Activated CD8-positive, alpha-beta memory T cell treated with anti-CD3 and anti-CD28 coated beads for 24 hours (primary cell): Measurements from ENCODE around the gene KLF5.

ENCODE experiments used
- DNase-seq: peaks from one replicate; pipeline ENCODE4 v3.0.0-alpha.2; 2020

The KLF5 gene

GRCh38 chr13:73060251-73061160 is 1.7 kb downstream of the KLF5 start:
- no peak for DNase-seq

GRCh38 chr13:73061473-73061872 is 2.7 kb downstream of the KLF5 start:
- DNase-seq: no peak

DNA sequence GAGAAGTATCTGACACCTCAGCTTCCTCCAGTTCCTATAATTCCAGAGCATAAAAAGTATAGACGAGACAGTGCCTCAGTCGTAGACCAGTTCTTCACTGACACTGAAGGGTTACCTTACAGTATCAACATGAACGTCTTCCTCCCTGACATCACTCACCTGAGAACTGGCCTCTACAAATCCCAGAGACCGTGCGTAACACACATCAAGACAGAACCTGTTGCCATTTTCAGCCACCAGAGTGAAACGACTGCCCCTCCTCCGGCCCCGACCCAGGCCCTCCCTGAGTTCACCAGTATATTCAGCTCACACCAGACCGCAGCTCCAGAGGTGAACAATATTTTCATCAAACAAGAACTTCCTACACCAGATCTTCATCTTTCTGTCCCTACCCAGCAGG is 3.1 kb downstream of the KLF5 start:
- no peak for DNase-seq

GRCh38 chr13:73062468-73062867 is 3.7 kb downstream of the KLF5 start:
- DNase-seq: no peak

DNA sequence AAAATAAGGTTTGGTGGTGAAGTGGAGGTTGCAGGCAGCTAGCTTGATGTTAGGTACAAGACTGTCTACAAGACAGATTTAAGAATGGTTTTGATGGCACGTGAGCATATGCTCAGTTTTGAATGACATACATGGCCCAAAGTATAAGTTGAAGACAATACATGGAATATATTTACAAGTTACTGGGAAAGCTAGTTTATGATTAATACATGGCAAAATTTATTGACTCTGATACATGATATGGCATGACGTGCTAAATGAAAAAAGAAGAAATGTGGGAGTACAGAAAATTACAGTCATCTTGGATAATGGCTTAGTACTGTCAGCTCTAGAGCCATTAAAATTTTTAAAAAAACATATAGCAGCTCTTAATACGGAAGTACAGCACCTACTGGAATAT is 4.4 kb downstream of the KLF5 start:
- DNase-seq: no peak

GRCh38 chr13:73065036-73065435 is 6.2 kb downstream of the KLF5 start:
- DNase-seq: no peak

DNA sequence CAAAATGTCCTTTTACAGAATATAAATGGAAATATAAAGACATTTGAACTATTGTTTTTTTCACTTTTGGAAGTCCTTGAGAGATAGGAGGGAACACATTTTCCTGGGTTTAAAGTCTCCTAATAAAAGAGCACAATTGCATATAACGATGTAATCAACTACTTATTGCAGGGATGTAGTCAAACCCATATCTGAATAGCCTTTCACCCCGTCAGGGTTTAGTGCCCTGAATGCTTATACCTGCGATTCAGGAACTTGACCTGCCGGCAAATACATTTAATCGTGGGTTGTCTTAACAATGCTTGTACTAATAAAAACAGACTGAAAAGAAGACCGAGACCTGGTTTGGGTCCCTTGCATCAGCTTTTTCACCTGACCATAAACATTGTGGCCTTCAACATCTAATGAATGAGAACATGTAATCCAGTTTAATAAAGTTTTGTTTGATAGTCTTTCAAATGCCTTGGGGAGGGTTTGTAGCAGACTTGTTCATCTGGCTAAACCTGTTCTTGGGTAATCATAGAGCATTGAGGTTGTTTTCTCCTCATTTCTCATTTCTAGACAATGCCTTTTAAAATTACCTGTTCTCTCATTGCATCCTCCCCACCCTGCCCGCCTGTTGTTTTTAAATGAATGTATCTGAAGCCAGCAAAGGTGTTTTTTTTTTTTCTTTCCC is 7.0 kb downstream of the KLF5 start:
- no peak for DNase-seq

DNA sequence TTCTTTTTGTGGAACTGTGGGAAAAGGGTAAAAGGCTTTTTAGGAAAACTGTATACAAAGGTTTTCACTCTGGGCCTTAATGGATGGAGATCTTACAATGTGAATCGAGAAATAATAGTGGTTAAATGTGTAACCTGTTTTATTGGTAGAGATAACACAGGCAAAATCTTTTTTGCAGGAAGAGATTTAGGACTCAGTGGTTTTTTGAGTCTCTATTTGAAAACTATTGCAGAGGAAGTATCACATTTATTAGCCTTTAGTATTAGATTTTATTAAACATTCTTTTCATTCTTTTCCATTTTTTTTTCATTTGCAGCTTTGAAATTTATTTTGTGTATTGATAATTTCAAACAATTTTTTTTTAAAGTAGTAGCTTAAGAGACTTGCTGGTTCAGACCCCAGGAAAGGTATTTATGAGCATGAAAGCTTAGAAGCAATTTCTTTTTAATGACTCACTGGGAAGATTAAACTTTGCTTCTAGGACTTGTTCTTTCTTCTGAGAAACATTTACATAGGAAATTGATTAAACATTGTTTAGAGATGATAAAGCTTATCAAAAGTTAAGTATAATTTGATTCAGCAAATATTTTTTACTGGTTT is 10.5 kb downstream of the KLF5 start:
- DNase-seq: no peak

DNA sequence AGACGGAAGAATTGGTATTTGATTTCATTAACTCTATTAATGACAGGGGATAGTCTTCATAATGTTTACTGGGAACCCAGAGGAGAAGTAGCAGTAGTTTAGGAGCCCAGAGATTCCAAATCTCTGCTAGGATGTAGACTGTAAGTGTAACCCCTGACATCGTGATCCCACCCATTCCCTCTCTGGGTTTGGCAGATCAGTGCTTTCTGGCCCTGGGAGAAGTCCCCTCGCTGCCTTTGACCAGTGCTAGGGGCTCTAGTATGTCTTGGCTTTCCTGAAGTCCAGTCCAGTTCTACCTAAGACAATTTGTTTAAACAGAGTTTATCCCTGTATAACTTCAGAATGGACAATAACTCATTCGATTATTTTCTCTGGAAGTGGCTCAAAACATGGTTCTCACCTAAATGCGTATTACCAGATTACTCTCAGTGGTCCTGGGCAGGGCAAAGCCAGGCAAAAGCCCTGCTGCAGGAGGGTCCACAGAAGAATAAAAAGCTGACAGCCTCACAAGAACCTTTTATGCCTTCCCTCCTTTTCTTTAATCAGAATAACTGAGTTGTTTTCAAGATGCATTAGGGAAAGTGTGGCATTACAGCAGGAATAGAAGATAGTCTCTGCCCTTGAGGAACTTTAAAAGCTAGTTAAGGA is 11.8 kb downstream of the KLF5 start:
- no peak for DNase-seq

- DNase-seq: no peak
Observed at GRCh38 chr13:73072239-73072900, 13.6 kb downstream of the KLF5 start.

- DNase-seq: no peak
Observed at GRCh38 chr13:73073050-73073449, 14.2 kb downstream of the KLF5 start.

DNA sequence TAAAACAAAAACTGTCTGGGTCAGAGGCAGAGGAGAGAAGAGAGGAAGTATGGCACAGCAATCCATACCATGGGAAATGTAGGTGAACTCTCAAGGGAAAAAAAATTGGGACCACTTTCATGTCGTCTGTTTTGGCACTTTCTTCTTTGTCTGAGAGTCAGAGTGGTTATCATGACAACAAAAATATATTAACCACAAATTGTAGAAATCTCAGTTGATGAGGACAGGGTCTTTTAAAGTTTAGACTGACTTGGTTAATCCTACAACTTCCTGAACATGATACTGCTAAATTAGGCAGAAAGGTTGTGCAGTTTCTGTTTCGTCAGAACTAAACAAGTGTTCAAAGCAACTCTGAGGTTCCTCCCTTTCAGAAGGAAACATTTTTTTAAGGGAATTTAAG is 15.2 kb downstream of the KLF5 start:
- no peak for DNase-seq

DNA sequence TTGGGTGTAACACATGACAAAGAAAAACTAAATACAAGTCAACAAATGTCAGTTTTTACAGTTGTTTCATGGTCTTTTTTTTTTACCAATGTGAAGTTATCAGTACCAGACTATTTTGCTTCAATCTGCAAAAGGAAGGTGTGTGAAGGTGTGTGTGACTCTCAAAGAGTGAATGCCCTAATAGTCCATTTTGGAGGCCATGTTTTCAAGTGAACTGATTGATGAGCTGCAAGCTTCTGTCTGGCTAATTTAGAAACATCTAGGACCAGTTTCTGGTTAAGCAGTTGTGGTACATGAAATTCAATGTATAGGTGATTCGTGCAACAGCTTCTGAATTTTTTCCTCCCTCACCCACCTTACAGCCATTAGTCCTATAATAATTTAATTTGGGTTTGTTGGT is 16.1 kb downstream of the KLF5 start:
- DNase-seq: no peak

- DNase-seq: no peak
Observed at GRCh38 chr13:73075546-73075945, 16.7 kb downstream of the KLF5 start.

DNA sequence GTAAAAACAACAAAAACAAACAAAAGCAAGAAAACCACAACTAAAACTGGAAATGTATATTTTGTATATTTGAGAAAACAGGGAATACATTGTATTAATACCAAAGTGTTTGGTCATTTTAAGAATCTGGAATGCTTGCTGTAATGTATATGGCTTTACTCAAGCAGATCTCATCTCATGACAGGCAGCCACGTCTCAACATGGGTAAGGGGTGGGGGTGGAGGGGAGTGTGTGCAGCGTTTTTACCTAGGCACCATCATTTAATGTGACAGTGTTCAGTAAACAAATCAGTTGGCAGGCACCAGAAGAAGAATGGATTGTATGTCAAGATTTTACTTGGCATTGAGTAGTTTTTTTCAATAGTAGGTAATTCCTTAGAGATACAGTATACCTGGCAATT is 17.1 kb downstream of the KLF5 start:
- no peak for DNase-seq

GRCh38 chr13:73077865-73078264 is 19.1 kb downstream of the KLF5 start:
- DNase-seq: no peak

DNA sequence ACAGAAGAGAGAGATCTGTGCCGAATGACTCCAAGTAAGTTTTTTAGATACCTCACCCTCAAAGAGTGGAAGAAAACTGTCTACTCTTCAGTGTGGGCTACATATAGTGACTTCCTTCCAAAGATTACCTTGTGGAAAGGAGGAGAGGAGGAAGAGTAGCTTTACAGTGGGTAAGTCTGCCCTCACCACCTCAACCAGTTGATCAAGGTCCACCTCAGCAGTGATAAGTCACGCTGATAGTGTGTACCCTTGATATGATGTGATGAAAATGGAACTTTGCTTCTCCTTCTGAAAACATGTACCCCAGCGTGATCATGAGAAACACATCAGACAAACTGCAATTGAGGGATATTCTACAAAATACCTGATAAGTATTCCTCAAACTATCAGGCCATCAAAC is 20.6 kb downstream of the KLF5 start:
- DNase-seq: no peak

GRCh38 chr13:73081256-73081915 is 22.6 kb downstream of the KLF5 start:
- no peak for DNase-seq

GRCh38 chr13:73082471-73082870 is 23.7 kb downstream of the KLF5 start:
- DNase-seq: no peak

- DNase-seq: no peak
Observed at GRCh38 chr13:73082895-73083294, 24.1 kb downstream of the KLF5 start.

- no peak for DNase-seq
Observed at GRCh38 chr13:73088332-73088935, 29.6 kb downstream of the KLF5 start.

- no peak for DNase-seq
Observed at GRCh38 chr13:73089213-73089612, 30.4 kb downstream of the KLF5 start.
